GM23338 (cell line): ENCODE results near the gene C1orf87. TPM values are rescaled to one million over a fixed set of nuclear protein-coding genes. Genes with fewer than 3 reads are reported as not detected.

Experiments used
- ATAC-seq: fragments of 200-7000 bp; cut with Tn5 transposase; 3 replicates; pipeline ENCODE4 v1.9.1; 2020
- DNase-seq: peaks from one replicate; pipeline ENCODE4 v3.0.0-alpha.2; 2015; ENCODE audit warnings: low spot score
- H2AFZ ChIP-seq: fragments of 200-600 bp; sonication (generic); 2 replicates; pipeline ENCODE4 v1.8.0; 2016; ENCODE audit warnings: antibody characterized with exemption, mild to moderate bottlenecking, moderate library complexity
- H3F3A ChIP-seq: fragments of 200-600 bp; sonication (generic); replicated peaks from 2 replicates; pipeline ENCODE4 v1.8.0; 2017; ENCODE audit warnings: antibody characterized with exemption, mixed run types, low read depth
- H3K27ac ChIP-seq: fragments of 200-600 bp; sonication (generic); 2 replicates; pipeline ENCODE4 v1.6.1; 2016; ENCODE audit warnings: low read depth
- H3K27me3 ChIP-seq: fragments of 200-600 bp; sonication (generic); 2 replicates; pipeline ENCODE4 v1.8.0; 2016; ENCODE audit warnings: mild to moderate bottlenecking, mixed run types, moderate library complexity; ENCODE audit not compliant: insufficient read depth
- H3K36me3 ChIP-seq: fragments of 200-600 bp; sonication (generic); 2 replicates; pipeline ENCODE4 v1.8.0; 2016; ENCODE audit warnings: mild to moderate bottlenecking; ENCODE audit not compliant: insufficient read depth
- H3K4me1 ChIP-seq: fragments of 200-600 bp; sonication (generic); 2 replicates; pipeline ENCODE4 v1.8.0; 2016; ENCODE audit warnings: mild to moderate bottlenecking, moderate library complexity; ENCODE audit not compliant: insufficient read depth
- H3K4me2 ChIP-seq: fragments of 200-600 bp; sonication (generic); 2 replicates; pipeline ENCODE4 v1.7.1; 2017; ENCODE audit warnings: mixed run types
- H3K4me3 ChIP-seq: fragments of 200-600 bp; sonication (generic); 2 replicates; pipeline ENCODE4 v1.6.1; 2016; ENCODE audit warnings: mixed run types
- H3K79me2 ChIP-seq: fragments of 200-600 bp; sonication (generic); replicated peaks from 2 replicates; pipeline ENCODE4 v1.8.0; 2017; ENCODE audit warnings: mild to moderate bottlenecking; ENCODE audit not compliant: insufficient read depth
- H3K9me2 ChIP-seq: fragments of 200-600 bp; sonication (generic); 2 replicates; pipeline ENCODE4 v1.8.0; 2017; ENCODE audit not compliant: insufficient read depth
- H4K20me1 ChIP-seq: fragments of 200-600 bp; sonication (generic); replicated peaks from 2 replicates; pipeline ENCODE4 v1.8.0; 2017; ENCODE audit warnings: mild to moderate bottlenecking; ENCODE audit not compliant: insufficient read depth
- H3K27ac Mint-ChIP-seq: 2 replicates; pipeline ENCODE4 v1.8.0; 2020; ENCODE audit warnings: inconsistent platforms, mild to moderate bottlenecking, moderate library complexity, mixed read lengths
- H3K27me3 Mint-ChIP-seq: 3 replicates; pipeline ENCODE4 v1.8.0; 2022; ENCODE audit warnings: low read depth, mild to moderate bottlenecking, moderate library complexity, mixed read lengths, inconsistent platforms; ENCODE audit not compliant: insufficient read depth, poor library complexity
- H3K36me3 Mint-ChIP-seq: 3 replicates; pipeline ENCODE4 v1.8.0; 2021; ENCODE audit warnings: low read depth, mild to moderate bottlenecking, inconsistent platforms, moderate library complexity, mixed read lengths
- H3K4me1 Mint-ChIP-seq: 3 replicates; pipeline ENCODE4 v1.8.0; 2020; ENCODE audit warnings: mild to moderate bottlenecking, inconsistent platforms, mixed read lengths
- H3K4me3 Mint-ChIP-seq: 3 replicates; pipeline ENCODE4 v1.8.0; 2021; ENCODE audit warnings: moderate library complexity, mild to moderate bottlenecking, inconsistent platforms, mixed read lengths
- H3K9me3 Mint-ChIP-seq: 3 replicates; pipeline ENCODE4 v1.8.0; 2020; ENCODE audit warnings: moderate library complexity, mild to moderate bottlenecking, inconsistent platforms, mixed read lengths
- EZH2 ChIP-seq: fragments of 200-600 bp; sonication (generic); IDR thresholded peaks from one replicate; pipeline ENCODE4 v1.8.0; 2017; ENCODE audit warnings: antibody characterized with exemption, mild to moderate bottlenecking, low read depth; ENCODE audit not compliant: unreplicated experiment
- STAT1 ChIP-seq: IDR thresholded peaks from one replicate; pipeline ENCODE4 v1.6.1; 2016; ENCODE audit warnings: antibody characterized with exemption; ENCODE audit not compliant: unreplicated experiment
- polyA plus RNA-seq: library from polyadenylated mRNA; unstranded; fragments of >200 nt; fragmentation: Nextera tagmentation; extraction: Ambion mirVana; gene quantifications from 2 replicates; pipeline ENCODE4 v1.2.1, GENCODE V29; 2016
- total RNA-seq: library from RNA; depleted of rRNA; stranded (reverse); fragments of >200 nt; shearing (Covaris generic); gene quantifications from 2 replicates; pipeline ENCODE4 v1.2.3, GENCODE V29; 2014
- TF ChIP-seq, protein P1 (sequence below): fragments of 250-450 bp; sonication (Bioruptor Pico); IDR thresholded peaks from 2 replicates; pipeline ENCODE4 v1.5.0; 2020; ENCODE audit warnings: mild to moderate bottlenecking, moderate library complexity
- TF ChIP-seq, protein P2 (sequence below), 2 experiments: fragments of 200-600 bp in 1 of 2; sonication (generic) in 1 of 2; conservative IDR thresholded peaks; 2 replicates each; pipeline versions ENCODE4 v1.5.1 to v1.6.1; 2016 to 2017; ENCODE audit warnings: antibody characterized with exemption in 2 of 2, low read depth in 2 of 2, mild to moderate bottlenecking in 2 of 2, moderate library complexity in 1 of 2

C1orf87 gene
- total and polyA plus RNA-seq, 2 experiments from 2014 or later, result 0.07 to 0.21 TPM

DNA sequence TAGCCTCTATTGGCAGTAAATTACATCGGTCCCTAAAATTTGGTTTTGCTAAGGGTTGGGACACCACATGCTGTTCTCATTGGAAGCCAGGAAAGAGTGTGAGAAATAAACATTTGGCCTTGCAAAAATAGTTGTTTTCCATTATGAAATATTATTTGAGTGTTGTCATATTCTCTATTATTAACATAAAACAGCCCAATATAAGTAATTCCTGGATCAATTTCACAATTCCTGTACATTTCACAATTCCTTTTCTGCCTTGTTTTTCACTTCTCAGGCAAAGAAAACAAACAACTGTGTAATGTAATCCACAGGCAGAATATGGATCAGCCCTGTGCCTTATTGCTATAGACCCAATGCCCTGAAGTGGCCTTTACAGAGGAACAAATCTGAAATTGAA, 40.5 kb downstream of the C1orf87 start (continued):
- TF ChIP-seq, protein P1, sequence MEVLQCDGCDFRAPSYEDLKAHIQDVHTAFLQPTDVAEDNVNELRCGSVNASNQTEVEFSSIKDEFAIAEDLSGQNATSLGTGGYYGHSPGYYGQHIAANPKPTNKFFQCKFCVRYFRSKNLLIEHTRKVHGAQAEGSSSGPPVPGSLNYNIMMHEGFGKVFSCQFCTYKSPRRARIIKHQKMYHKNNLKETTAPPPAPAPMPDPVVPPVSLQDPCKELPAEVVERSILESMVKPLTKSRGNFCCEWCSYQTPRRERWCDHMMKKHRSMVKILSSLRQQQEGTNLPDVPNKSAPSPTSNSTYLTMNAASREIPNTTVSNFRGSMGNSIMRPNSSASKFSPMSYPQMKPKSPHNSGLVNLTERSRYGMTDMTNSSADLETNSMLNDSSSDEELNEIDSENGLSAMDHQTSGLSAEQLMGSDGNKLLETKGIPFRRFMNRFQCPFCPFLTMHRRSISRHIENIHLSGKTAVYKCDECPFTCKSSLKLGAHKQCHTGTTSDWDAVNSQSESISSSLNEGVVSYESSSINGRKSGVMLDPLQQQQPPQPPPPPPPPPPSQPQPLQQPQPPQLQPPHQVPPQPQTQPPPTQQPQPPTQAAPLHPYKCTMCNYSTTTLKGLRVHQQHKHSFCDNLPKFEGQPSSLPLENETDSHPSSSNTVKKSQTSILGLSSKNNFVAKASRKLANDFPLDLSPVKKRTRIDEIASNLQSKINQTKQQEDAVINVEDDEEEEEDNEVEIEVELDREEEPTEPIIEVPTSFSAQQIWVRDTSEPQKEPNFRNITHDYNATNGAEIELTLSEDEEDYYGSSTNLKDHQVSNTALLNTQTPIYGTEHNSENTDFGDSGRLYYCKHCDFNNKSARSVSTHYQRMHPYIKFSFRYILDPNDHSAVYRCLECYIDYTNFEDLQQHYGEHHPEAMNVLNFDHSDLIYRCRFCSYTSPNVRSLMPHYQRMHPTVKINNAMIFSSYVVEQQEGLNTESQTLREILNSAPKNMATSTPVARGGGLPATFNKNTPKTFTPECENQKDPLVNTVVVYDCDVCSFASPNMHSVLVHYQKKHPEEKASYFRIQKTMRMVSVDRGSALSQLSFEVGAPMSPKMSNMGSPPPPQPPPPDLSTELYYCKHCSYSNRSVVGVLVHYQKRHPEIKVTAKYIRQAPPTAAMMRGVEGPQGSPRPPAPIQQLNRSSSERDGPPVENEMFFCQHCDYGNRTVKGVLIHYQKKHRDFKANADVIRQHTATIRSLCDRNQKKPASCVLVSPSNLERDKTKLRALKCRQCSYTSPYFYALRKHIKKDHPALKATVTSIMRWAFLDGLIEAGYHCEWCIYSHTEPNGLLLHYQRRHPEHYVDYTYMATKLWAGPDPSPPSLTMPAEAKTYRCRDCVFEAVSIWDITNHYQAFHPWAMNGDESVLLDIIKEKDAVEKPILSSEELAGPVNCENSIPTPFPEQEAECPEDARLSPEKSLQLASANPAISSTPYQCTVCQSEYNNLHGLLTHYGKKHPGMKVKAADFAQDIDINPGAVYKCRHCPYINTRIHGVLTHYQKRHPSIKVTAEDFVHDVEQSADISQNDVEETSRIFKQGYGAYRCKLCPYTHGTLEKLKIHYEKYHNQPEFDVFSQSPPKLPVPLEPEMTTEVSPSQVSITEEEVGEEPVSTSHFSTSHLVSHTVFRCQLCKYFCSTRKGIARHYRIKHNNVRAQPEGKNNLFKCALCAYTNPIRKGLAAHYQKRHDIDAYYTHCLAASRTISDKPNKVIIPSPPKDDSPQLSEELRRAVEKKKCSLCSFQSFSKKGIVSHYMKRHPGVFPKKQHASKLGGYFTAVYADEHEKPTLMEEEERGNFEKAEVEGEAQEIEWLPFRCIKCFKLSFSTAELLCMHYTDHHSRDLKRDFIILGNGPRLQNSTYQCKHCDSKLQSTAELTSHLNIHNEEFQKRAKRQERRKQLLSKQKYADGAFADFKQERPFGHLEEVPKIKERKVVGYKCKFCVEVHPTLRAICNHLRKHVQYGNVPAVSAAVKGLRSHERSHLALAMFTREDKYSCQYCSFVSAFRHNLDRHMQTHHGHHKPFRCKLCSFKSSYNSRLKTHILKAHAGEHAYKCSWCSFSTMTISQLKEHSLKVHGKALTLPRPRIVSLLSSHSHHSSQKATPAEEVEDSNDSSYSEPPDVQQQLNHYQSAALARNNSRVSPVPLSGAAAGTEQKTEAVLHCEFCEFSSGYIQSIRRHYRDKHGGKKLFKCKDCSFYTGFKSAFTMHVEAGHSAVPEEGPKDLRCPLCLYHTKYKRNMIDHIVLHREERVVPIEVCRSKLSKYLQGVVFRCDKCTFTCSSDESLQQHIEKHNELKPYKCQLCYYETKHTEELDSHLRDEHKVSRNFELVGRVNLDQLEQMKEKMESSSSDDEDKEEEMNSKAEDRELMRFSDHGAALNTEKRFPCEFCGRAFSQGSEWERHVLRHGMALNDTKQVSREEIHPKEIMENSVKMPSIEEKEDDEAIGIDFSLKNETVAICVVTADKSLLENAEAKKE (CRISPR knock-in tag), result no peak
- TF ChIP-seq EZH2, result no peak

DNA sequence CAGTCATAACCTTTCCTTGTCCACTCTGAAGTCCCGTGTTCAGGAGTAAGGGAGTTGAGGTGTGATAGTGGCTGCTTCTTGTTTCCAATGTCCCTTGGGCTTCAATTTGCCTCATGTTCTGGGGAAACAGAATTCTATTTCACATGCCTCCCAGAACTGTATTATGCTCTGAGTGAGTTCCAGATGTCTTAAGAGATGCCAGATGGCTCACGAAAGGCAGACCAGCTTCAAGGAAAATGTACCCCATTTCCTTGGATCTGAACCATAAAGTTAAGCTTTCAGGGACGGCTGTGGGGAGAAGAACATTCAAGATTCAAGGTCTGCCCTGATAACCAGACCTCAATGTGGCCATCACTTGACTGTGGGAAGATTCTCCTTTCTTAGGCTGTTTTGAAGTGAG, 42.4 kb downstream of the C1orf87 start:
- Histone ChIP-seq H3K79me2 (no peaks in the 10 kb centered on the region), H3K27ac (no peak overlapping the region), H3F3A (no peaks in the 10 kb centered on the region), H3K4me3 (no peak overlapping the region), H3K27me3 (no peaks in the 10 kb centered on the region), H4K20me1 (no peaks in the 10 kb centered on the region), H3K4me1 (no peaks in the 10 kb centered on the region), H3K9me2 (peaks cover 4% of the 10 kb centered on the region; the same call in 1 of the 2 replicates), H2AFZ (no peak overlapping the region), H3K36me3 (no peaks in the 10 kb centered on the region), H3K4me2 (no peak overlapping the region)
- Mint-ChIP-seq H3K4me1 (peaks cover 3% of the 10 kb centered on the region; the same call in 1 of the 3 replicates), H3K36me3 (no peaks in the 10 kb centered on the region), H3K27ac (no peak overlapping the region), H3K9me3 (no peaks in the 10 kb centered on the region), H3K27me3 (no peaks in the 10 kb centered on the region), H3K4me3 (no peak overlapping the region)
- DNase-seq, result no peak
- ATAC-seq, result no peak
- TF ChIP-seq, protein P1 (CRISPR knock-in tag), result no peak
- no peak for TF ChIP-seq STAT1
- TF ChIP-seq, protein P2, sequence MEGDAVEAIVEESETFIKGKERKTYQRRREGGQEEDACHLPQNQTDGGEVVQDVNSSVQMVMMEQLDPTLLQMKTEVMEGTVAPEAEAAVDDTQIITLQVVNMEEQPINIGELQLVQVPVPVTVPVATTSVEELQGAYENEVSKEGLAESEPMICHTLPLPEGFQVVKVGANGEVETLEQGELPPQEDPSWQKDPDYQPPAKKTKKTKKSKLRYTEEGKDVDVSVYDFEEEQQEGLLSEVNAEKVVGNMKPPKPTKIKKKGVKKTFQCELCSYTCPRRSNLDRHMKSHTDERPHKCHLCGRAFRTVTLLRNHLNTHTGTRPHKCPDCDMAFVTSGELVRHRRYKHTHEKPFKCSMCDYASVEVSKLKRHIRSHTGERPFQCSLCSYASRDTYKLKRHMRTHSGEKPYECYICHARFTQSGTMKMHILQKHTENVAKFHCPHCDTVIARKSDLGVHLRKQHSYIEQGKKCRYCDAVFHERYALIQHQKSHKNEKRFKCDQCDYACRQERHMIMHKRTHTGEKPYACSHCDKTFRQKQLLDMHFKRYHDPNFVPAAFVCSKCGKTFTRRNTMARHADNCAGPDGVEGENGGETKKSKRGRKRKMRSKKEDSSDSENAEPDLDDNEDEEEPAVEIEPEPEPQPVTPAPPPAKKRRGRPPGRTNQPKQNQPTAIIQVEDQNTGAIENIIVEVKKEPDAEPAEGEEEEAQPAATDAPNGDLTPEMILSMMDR (conservative IDR thresholded peaks at IDR 0.05; ENCODE audit: low read depth in 2 of 2), result no peak
